GM23338 (cell line): Measurements from ENCODE around the gene EPB41L4A. TPM values are rescaled to one million over a fixed set of nuclear protein-coding genes. Genes with fewer than 3 reads are reported as not detected.
A peak's percentile ranks its signal among the peaks of the same experiment; 100 is the strongest.

Source experiments
- ATAC-seq: fragments of 200-7000 bp; cut with Tn5 transposase; 3 replicates; pipeline ENCODE4 v1.9.1; 2020
- DNase-seq: peaks from one replicate; pipeline ENCODE4 v3.0.0-alpha.2; 2015; ENCODE audit warnings: low spot score
- H2AFZ ChIP-seq: fragments of 200-600 bp; sonication (generic); 2 replicates; pipeline ENCODE4 v1.8.0; 2016; ENCODE audit warnings: antibody characterized with exemption, mild to moderate bottlenecking, moderate library complexity
- H3F3A ChIP-seq: fragments of 200-600 bp; sonication (generic); replicated peaks from 2 replicates; pipeline ENCODE4 v1.8.0; 2017; ENCODE audit warnings: antibody characterized with exemption, mixed run types, low read depth
- H3K27ac ChIP-seq: fragments of 200-600 bp; sonication (generic); 2 replicates; pipeline ENCODE4 v1.6.1; 2016; ENCODE audit warnings: low read depth
- H3K27me3 ChIP-seq: fragments of 200-600 bp; sonication (generic); 2 replicates; pipeline ENCODE4 v1.8.0; 2016; ENCODE audit warnings: mild to moderate bottlenecking, mixed run types, moderate library complexity; ENCODE audit not compliant: insufficient read depth
- H3K36me3 ChIP-seq: fragments of 200-600 bp; sonication (generic); 2 replicates; pipeline ENCODE4 v1.8.0; 2016; ENCODE audit warnings: mild to moderate bottlenecking; ENCODE audit not compliant: insufficient read depth
- H3K4me1 ChIP-seq: fragments of 200-600 bp; sonication (generic); 2 replicates; pipeline ENCODE4 v1.8.0; 2016; ENCODE audit warnings: mild to moderate bottlenecking, moderate library complexity; ENCODE audit not compliant: insufficient read depth
- H3K4me2 ChIP-seq: fragments of 200-600 bp; sonication (generic); 2 replicates; pipeline ENCODE4 v1.7.1; 2017; ENCODE audit warnings: mixed run types
- H3K4me3 ChIP-seq: fragments of 200-600 bp; sonication (generic); 2 replicates; pipeline ENCODE4 v1.6.1; 2016; ENCODE audit warnings: mixed run types
- H3K79me2 ChIP-seq: fragments of 200-600 bp; sonication (generic); replicated peaks from 2 replicates; pipeline ENCODE4 v1.8.0; 2017; ENCODE audit warnings: mild to moderate bottlenecking; ENCODE audit not compliant: insufficient read depth
- H3K9me2 ChIP-seq: fragments of 200-600 bp; sonication (generic); 2 replicates; pipeline ENCODE4 v1.8.0; 2017; ENCODE audit not compliant: insufficient read depth
- H4K20me1 ChIP-seq: fragments of 200-600 bp; sonication (generic); replicated peaks from 2 replicates; pipeline ENCODE4 v1.8.0; 2017; ENCODE audit warnings: mild to moderate bottlenecking; ENCODE audit not compliant: insufficient read depth
- H3K27ac Mint-ChIP-seq: 2 replicates; pipeline ENCODE4 v1.8.0; 2020; ENCODE audit warnings: inconsistent platforms, mild to moderate bottlenecking, moderate library complexity, mixed read lengths
- H3K27me3 Mint-ChIP-seq: 3 replicates; pipeline ENCODE4 v1.8.0; 2022; ENCODE audit warnings: low read depth, mild to moderate bottlenecking, moderate library complexity, mixed read lengths, inconsistent platforms; ENCODE audit not compliant: insufficient read depth, poor library complexity
- H3K36me3 Mint-ChIP-seq: 3 replicates; pipeline ENCODE4 v1.8.0; 2021; ENCODE audit warnings: low read depth, mild to moderate bottlenecking, inconsistent platforms, moderate library complexity, mixed read lengths
- H3K4me1 Mint-ChIP-seq: 3 replicates; pipeline ENCODE4 v1.8.0; 2020; ENCODE audit warnings: mild to moderate bottlenecking, inconsistent platforms, mixed read lengths
- H3K4me3 Mint-ChIP-seq: 3 replicates; pipeline ENCODE4 v1.8.0; 2021; ENCODE audit warnings: moderate library complexity, mild to moderate bottlenecking, inconsistent platforms, mixed read lengths
- H3K9me3 Mint-ChIP-seq: 3 replicates; pipeline ENCODE4 v1.8.0; 2020; ENCODE audit warnings: moderate library complexity, mild to moderate bottlenecking, inconsistent platforms, mixed read lengths
- CREB1 ChIP-seq: fragments of 250-450 bp; sonication (Bioruptor Pico); IDR thresholded peaks from 2 replicates; pipeline ENCODE4 v1.5.0; 2020; ENCODE audit warnings: low read depth, mild to moderate bottlenecking, moderate library complexity
- CTCF ChIP-seq, 2 experiments: fragments of 200-600 bp in 1 of 2; sonication (generic) in 1 of 2; conservative IDR thresholded peaks; 2 replicates each; pipeline versions ENCODE4 v1.5.1 to v1.6.1; 2016 to 2017; ENCODE audit warnings: antibody characterized with exemption in 2 of 2, low read depth in 2 of 2, mild to moderate bottlenecking in 2 of 2, moderate library complexity in 1 of 2
- ZNF462 ChIP-seq: fragments of 250-450 bp; sonication (Bioruptor Pico); IDR thresholded peaks from 2 replicates; pipeline ENCODE4 v1.5.0; 2020; ENCODE audit warnings: mild to moderate bottlenecking, moderate library complexity
- polyA plus RNA-seq: library from polyadenylated mRNA; unstranded; fragments of >200 nt; fragmentation: Nextera tagmentation; extraction: Ambion mirVana; gene quantifications from 2 replicates; pipeline ENCODE4 v1.2.1, GENCODE V29; 2016
- total RNA-seq: library from RNA; depleted of rRNA; stranded (reverse); fragments of >200 nt; shearing (Covaris generic); gene quantifications from 2 replicates; pipeline ENCODE4 v1.2.3, GENCODE V29; 2014

The EPB41L4A gene
- total and polyA plus RNA-seq, 2 experiments from 2014 or later: 5.7 to 6.0 TPM

- no peaks in the 10 kb centered on the region for H3K36me3 Mint-ChIP-seq
- no peak overlapping the region for H3K4me3 Mint-ChIP-seq
- no peak overlapping the region for H2AFZ ChIP-seq
- H3F3A ChIP-seq: no peaks in the 10 kb centered on the region
- H3K36me3 ChIP-seq: no peaks in the 10 kb centered on the region
- H3K27ac ChIP-seq: no peak overlapping the region
- no peaks in the 10 kb centered on the region for H3K27me3 ChIP-seq
- peak; percentile 13 for DNase-seq
- 0 out of 2 replicates have a peak, but pooled peaks cover 4% of the 10 kb centered on the region for H3K9me2 ChIP-seq
- no peak overlapping the region for H3K4me2 ChIP-seq
- H3K9me3 Mint-ChIP-seq: no peaks in the 10 kb centered on the region
- ATAC-seq: no peak
- no peaks in the 10 kb centered on the region for H3K79me2 ChIP-seq
- peaks cover 15% of the 10 kb centered on the region; the same call in 2 of the 3 replicates for H3K4me1 Mint-ChIP-seq
- no peaks in the 10 kb centered on the region for H4K20me1 ChIP-seq
- H3K4me1 ChIP-seq: peaks cover 19% of the 10 kb centered on the region; the same call in 1 of the 2 replicates
- H3K4me3 ChIP-seq: no peak overlapping the region
- TF ChIP-seq ZNF462: no peak
- TF ChIP-seq CTCF (conservative IDR thresholded peaks at IDR 0.05; ENCODE audit: low read depth in 2 of 2): no peak
- TF ChIP-seq CREB1 (CRISPR knock-in tag): no peak
- H3K27ac Mint-ChIP-seq: no peak overlapping the region
- no peaks in the 10 kb centered on the region for H3K27me3 Mint-ChIP-seq
Measured at GRCh38 chr5:112253478-112254250, 165.4 kb downstream of the EPB41L4A start.
